ENCODE results near the gene GTF2IRD1.
"Not testable (repeated sequence)": the region's sequence is repeated elsewhere in the genome, so short reads cannot be mapped to it uniquely, and the experiment has no call there.

Gene GTF2IRD1

DNA sequence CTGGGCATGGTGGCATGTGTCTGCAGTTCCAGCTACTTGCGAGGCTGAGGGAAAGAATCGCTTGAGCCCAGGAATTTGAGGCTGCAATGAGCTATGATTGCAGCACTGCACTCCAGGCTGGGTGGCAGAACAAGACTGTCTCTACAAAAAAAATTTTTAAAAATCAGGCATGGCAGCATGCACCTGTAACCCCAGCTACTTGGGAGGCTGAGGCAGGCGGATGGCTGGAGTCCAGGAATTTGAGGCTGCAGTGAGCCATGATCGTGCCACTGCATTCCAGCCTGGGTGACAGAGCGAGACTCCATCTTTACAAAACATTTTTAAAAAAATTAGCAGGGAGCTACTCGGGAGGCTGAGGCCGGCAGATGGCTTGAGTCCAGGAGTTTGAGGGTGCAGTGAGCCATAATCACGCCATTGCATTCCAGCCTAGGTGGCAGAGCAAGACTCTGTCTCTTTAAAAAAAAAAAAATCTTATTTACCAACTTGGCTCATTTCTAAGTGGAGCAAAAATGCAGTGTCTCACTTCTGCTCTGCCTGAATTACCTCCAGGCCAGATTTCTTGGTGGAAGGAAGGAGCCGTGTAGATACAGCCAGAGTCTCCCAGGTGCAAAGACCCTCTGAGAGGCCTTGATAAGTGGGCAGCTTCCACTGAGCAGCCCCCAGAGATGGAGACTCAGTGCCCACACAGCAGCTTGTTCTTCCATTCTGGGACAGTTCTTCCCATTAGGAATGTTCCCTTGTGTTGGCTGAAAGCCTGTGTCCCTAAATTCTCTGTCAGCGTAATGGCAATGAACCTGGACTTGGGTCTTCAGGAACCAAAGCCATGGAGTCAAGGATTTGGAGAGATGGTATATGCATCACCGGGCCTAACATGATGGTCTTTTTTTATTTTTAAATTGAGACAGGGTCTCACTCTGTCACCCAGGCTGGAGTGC is 30.0 kb downstream of the GTF2IRD1 start:
- no peak overlapping the region for H3K4me3 ChIP-seq (replicated peaks in 1 of 2; ENCODE audit: low read depth in 2 of 2, low read length in 2 of 2)
- TF ChIP-seq, protein P1, sequence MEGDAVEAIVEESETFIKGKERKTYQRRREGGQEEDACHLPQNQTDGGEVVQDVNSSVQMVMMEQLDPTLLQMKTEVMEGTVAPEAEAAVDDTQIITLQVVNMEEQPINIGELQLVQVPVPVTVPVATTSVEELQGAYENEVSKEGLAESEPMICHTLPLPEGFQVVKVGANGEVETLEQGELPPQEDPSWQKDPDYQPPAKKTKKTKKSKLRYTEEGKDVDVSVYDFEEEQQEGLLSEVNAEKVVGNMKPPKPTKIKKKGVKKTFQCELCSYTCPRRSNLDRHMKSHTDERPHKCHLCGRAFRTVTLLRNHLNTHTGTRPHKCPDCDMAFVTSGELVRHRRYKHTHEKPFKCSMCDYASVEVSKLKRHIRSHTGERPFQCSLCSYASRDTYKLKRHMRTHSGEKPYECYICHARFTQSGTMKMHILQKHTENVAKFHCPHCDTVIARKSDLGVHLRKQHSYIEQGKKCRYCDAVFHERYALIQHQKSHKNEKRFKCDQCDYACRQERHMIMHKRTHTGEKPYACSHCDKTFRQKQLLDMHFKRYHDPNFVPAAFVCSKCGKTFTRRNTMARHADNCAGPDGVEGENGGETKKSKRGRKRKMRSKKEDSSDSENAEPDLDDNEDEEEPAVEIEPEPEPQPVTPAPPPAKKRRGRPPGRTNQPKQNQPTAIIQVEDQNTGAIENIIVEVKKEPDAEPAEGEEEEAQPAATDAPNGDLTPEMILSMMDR (IDR thresholded peaks at IDR 0.05; ENCODE audit: low read depth, low read length) = no peak
- DNase-seq (ENCODE audit: low read depth in 2 of 2) = peak; percentile 61 to 62

DNA sequence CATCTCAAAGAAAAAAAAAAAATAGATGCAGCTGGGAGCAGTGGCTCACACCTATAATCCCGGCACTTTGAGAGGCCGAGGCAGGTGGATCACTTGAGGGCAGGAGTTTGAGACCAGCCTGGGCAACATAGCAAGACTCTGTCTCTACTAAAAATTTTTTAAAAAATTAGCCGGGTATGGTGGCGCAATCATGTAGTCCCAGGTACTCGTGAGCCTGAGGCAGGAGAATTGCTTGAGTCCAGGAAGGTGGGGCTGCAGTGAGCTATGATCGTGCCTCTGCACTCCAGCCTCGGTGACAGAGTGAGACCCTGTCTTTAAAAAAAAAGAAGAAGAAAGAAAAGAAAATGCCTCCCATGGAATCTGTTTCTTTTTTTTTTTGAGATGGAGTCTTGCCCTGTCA is 31.9 kb downstream of the GTF2IRD1 start:
- TF ChIP-seq, protein P1 (IDR thresholded peaks at IDR 0.05; ENCODE audit: low read depth, low read length) = no peak
- no peak overlapping the region for H3K4me3 ChIP-seq (replicated peaks in 1 of 2; ENCODE audit: low read depth in 2 of 2, low read length in 2 of 2)
- DNase-seq (ENCODE audit: low read depth in 2 of 2) = no peak

DNA sequence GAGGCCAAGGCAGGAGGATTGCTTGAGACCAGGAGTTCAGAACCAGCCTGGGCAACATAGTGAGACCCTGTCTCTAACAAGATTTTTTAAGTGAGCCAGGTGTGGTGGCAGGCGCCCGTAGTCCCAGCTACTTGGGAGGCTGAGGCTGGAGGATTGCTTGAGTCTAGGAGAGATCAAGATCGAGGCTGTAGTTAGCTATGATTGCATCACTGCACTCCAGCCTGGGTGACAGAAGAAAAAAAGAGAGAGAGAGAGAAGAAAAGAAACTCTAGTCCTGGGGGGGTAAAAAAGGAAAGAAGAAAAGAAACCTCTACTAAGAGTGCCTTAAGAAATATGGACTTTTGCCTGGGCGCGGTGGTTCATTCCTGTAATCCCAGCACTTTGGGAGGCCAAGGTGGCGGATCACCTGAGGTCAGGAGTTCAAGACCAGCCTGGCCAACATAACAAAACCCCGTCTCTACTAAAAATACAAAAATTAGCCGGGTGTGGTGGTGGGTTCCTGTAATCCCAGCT is 34.9 kb downstream of the GTF2IRD1 start:
- not testable (repeated sequence) for DNase-seq (ENCODE audit: low read depth in 2 of 2); H3K4me3 ChIP-seq (replicated peaks in 1 of 2; ENCODE audit: low read depth in 2 of 2, low read length in 2 of 2)

- DNase-seq (ENCODE audit: low read depth in 2 of 2) = no peak
- no peak overlapping the region for H3K4me3 ChIP-seq (replicated peaks in 1 of 2; ENCODE audit: low read depth in 2 of 2, low read length in 2 of 2)
- TF ChIP-seq, protein P1 (IDR thresholded peaks at IDR 0.05; ENCODE audit: low read depth, low read length) = no peak
These were observed 36.6 kb downstream of the GTF2IRD1 start for GRCh38 chr7:74489997-74490945.

DNA sequence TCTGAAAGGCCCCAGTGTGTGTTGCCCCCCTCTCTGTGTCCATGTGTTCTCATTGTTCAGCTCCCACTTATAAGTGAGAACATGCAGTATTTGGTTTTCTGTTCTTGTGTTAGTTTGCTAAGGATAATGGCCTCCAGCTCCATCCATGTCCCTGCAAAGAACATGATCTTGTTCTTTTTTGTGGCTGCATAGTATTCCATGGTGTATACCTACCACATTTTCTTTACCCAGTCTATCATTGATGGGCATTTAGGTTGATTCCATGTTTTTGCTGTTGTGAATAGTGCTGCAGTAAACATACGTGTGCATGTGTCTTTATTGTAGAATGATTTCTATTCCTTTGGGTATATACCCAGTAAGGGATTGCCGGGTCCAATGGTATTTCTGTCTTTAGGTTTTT is 37.8 kb downstream of the GTF2IRD1 start:
- H3K4me3 ChIP-seq (replicated peaks in 1 of 2; ENCODE audit: low read depth in 2 of 2, low read length in 2 of 2); DNase-seq (ENCODE audit: low read depth in 2 of 2): not testable (repeated sequence)

- TF ChIP-seq, protein P1 (IDR thresholded peaks at IDR 0.05; ENCODE audit: low read depth, low read length) = no peak
- H3K4me3 ChIP-seq (replicated peaks in 1 of 2; ENCODE audit: low read depth in 2 of 2, low read length in 2 of 2) = no peak overlapping the region
- no peak for DNase-seq (ENCODE audit: low read depth in 2 of 2)
These were observed 39.6 kb downstream of the GTF2IRD1 start for GRCh38 chr7:74493295-74493694.

DNA sequence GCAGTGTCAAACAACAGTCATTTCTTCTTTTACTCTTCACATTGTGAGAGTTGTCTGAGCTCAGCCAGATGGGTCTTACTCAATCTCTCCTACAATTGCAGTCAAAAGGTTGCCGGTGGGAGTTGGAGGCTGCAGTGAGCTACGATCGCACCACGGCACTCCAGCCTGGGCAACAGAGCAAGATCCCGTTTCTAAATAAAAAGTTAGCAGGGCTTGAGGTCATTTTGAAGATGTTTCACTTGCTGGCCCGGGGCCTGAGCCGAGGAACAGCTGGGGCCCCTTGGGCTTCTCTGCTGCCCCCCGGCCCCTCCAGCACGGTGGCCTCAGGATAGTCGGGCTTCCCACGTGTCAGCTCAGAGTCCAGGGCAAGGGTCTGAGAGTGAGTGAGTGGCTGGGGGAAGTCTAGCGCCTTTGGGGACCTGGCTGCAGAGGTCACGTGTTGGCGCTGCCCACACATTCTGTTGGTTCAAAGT is 40.4 kb downstream of the GTF2IRD1 start:
- TF ChIP-seq, protein P1 (IDR thresholded peaks at IDR 0.05; ENCODE audit: low read depth, low read length) = no peak
- DNase-seq (ENCODE audit: low read depth in 2 of 2) = no peak

More for the DNA sequence above, 40.4 kb downstream of the GTF2IRD1 start:
- no peak overlapping the region for H3K4me3 ChIP-seq (replicated peaks in 1 of 2; ENCODE audit: low read depth in 2 of 2, low read length in 2 of 2)
